GM12874 (cell line): ENCODE results near the gene ANKIB1.

Experiments used
- CTCF ChIP-seq: IDR thresholded peaks from 2 replicates; pipeline ENCODE4 v1.5.1; 2011; ENCODE audit warnings: low read depth, mild to moderate bottlenecking, control low read depth, low read length, moderate library complexity; ENCODE audit not compliant: insufficient read depth

ANKIB1 gene

GRCh38 chr7:92423710-92424131 lies 177.9 kb downstream of the ANKIB1 start:
- no peak for TF ChIP-seq CTCF

- no peak for TF ChIP-seq CTCF
These were observed 179.7 kb downstream of the ANKIB1 start for GRCh38 chr7:92425311-92425947.

GRCh38 chr7:92427193-92427592 lies 181.4 kb downstream of the ANKIB1 start:
- no peak for TF ChIP-seq CTCF

GRCh38 chr7:92432299-92432946 lies 186.6 kb downstream of the ANKIB1 start:
- no peak for TF ChIP-seq CTCF

- no peak for TF ChIP-seq CTCF
These were observed 187.2 kb downstream of the ANKIB1 start for GRCh38 chr7:92433019-92433418.

- TF ChIP-seq CTCF, result no peak
These were observed 189.8 kb downstream of the ANKIB1 start for GRCh38 chr7:92435542-92435941.

- TF ChIP-seq CTCF, result no peak
These were observed 191.1 kb downstream of the ANKIB1 start for GRCh38 chr7:92436612-92437445.
